NOMO-1 treated with dmso at 0.1 percent for 144 hours (cell line): ENCODE results near the gene SPDYE6.
"Not testable (repeated sequence)": the region's sequence is repeated elsewhere in the genome, so short reads cannot be mapped to it uniquely, and the experiment has no call there.

Source experiments
- DNase-seq: peaks from one replicate; lab custom pipeline; 2025; ENCODE audit not compliant: unreplicated experiment; lab: John Stamatoyannopoulos, UW

The SPDYE6 gene

GRCh38 chr7:102356344-102356743 lies at the start of gene SPDYE6:
Gene SPDYE6, minus strand, starts transcription at chr7:102356444. Its CDS starts 421 bp downstream, at chr7:102356023.
- not testable (repeated sequence) for DNase-seq

- DNase-seq = not testable (repeated sequence)
Measured at GRCh38 chr7:102404862-102405188, 48.6 kb upstream of the SPDYE6 start.

- DNase-seq = peak; percentile 97
Measured at GRCh38 chr7:102404005-102404861, 48.0 kb upstream of the SPDYE6 start.

GRCh38 chr7:102403563-102403962 lies 47.3 kb upstream of the SPDYE6 start:
- no peak for DNase-seq

- no peak for DNase-seq
Measured at GRCh38 chr7:102400360-102400759, 44.1 kb upstream of the SPDYE6 start.

GRCh38 chr7:102398543-102398942 lies 42.3 kb upstream of the SPDYE6 start:
- DNase-seq = no peak

GRCh38 chr7:102396710-102397019 lies 40.4 kb upstream of the SPDYE6 start:
- peak; percentile 5 for DNase-seq

GRCh38 chr7:102395873-102396709 lies 39.8 kb upstream of the SPDYE6 start, which contains the start of gene PRKRIP1:
Gene PRKRIP1, plus strand, starts transcription at chr7:102396363. Its CDS starts 49 bp downstream, at chr7:102396412.
- DNase-seq = peak; percentile 95

- no peak for DNase-seq
Measured at GRCh38 chr7:102395592-102395872, 39.3 kb upstream of the SPDYE6 start.

- DNase-seq = no peak
Measured at GRCh38 chr7:102393467-102393866, 37.2 kb upstream of the SPDYE6 start.

- DNase-seq = no peak
Measured at GRCh38 chr7:102392330-102392729, 36.1 kb upstream of the SPDYE6 start.

- peak; percentile 17 for DNase-seq
Measured at GRCh38 chr7:102390697-102391484, 34.6 kb upstream of the SPDYE6 start.

GRCh38 chr7:102389810-102390209 lies 33.6 kb upstream of the SPDYE6 start:
- DNase-seq = no peak

GRCh38 chr7:102387064-102387463 lies 30.8 kb upstream of the SPDYE6 start:
- DNase-seq = no peak

GRCh38 chr7:102381696-102382425 lies 25.6 kb upstream of the SPDYE6 start:
- not testable (repeated sequence) for DNase-seq

- DNase-seq = not testable (repeated sequence)
Measured at GRCh38 chr7:102380837-102381236, 24.6 kb upstream of the SPDYE6 start.

- no peak for DNase-seq
Measured at GRCh38 chr7:102376964-102377466, 20.8 kb upstream of the SPDYE6 start.

GRCh38 chr7:102372796-102373195 lies 16.6 kb upstream of the SPDYE6 start:
- not testable (repeated sequence) for DNase-seq

GRCh38 chr7:102370038-102370437 lies 13.8 kb upstream of the SPDYE6 start:
- DNase-seq = not testable (repeated sequence)

- DNase-seq = not testable (repeated sequence)
Measured at GRCh38 chr7:102365390-102365789, 9.1 kb upstream of the SPDYE6 start.
